Stimulated activated CD8-positive, alpha-beta memory T cell treated with anti-CD3 and anti-CD28 coated beads, Interleukin-7, amount 100 ng/mL, for 4 hours (primary cell): ENCODE data around the gene RAVER1.

Experiments
- DNase-seq, 2 donors: peaks; one replicate each; pipeline ENCODE4 v3.0.0-alpha.2; 2020; ENCODE audit warnings: low read depth in 2 of 2

Gene RAVER1

GRCh38 chr19:10318807-10319682, 14.3 kb downstream of the RAVER1 start:
- no peak for DNase-seq

- DNase-seq: no peak
Observed at GRCh38 chr19:10317857-10318462, 15.4 kb downstream of the RAVER1 start.

- no peak for DNase-seq
Observed at GRCh38 chr19:10317045-10317856, 16.1 kb downstream of the RAVER1 start.

DNA sequence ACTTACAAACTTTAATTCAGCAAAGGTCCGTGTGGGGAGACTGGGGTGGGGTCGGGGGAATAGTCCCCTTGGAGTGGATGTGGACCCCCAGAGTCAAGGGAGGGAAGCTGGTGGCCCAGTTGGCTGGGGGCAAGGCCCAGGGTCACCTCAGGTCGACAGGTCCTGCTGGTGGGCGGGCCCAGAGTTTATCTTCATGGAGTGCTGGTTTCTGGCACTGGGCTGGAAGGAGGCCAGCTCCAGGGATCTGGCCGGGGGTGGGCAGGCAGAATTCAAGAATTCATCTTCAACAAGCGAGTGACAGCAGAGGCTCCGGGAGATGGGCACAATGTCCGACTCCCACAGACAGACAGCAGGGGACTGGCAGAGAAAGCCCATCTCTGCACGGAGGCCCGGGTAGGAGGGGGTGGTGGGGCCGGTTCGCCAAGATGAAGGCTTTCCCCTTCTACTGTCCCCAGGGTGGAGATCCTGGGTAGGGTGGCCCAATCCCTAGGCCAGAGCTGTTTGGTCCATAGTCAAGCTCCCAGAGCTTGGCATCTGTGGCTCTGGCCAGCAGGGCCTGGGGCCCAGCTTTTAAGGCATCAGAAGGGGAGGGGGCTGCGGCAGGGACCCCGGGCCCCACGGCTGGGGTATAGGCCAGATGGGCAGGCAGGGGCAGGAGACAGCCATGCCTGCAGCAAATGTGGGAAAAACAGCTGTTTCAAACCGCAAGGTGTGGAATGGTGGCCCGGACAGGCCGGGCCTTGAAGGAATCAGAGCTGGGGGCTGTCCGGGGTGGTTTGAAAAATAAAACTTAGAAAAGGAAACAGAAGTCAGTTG, 16.9 kb downstream of the RAVER1 start:
- DNase-seq: no peak

- peak; percentile 86 to 87 for DNase-seq
Observed at GRCh38 chr19:10315335-10316214, 17.8 kb downstream of the RAVER1 start, which contains the start of gene FDX2. Gene FDX2 (minus strand): TSS chr19:10316015. CDS start chr19:10315996, 19 bp downstream.

DNA sequence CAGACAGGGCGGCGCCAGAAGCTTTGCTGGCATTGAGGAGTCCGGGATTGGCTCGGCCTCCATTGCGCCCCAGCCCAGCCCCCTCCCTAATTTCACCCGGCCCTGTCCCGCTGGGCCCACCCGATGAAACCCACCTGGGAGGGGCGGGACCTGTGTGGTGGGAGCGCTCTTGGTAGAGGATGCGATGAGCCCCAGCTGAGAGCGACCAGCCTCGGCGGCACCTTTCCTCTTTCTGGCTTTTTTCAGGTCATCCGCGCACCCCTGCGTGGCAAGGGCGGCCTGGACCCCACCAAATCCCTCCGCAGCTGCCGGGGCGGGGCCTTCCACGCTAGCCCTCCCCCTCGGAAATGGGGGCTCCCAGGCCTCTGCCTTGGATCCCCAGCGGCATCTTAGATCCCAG, 23.9 kb downstream of the RAVER1 start, which contains the start of gene ZGLP1:
TSS of gene ZGLP1 (minus strand) at position 393 of the 400 bp plus-strand sequence.
- no peak for DNase-seq

GRCh38 chr19:10306327-10306726, 27.0 kb downstream of the RAVER1 start:
- DNase-seq: no peak

- no peak for DNase-seq
Observed at GRCh38 chr19:10305139-10305806, 28.1 kb downstream of the RAVER1 start.

- DNase-seq: no peak
Observed at GRCh38 chr19:10299545-10300458, 33.5 kb downstream of the RAVER1 start.

GRCh38 chr19:10295847-10296591, 37.3 kb downstream of the RAVER1 start:
- no peak for DNase-seq

GRCh38 chr19:10295305-10295846, 38.0 kb downstream of the RAVER1 start:
- peak in 1 of 2 donors; percentile 62 for DNase-seq

GRCh38 chr19:10294368-10294697, 39.0 kb downstream of the RAVER1 start:
- no peak for DNase-seq

- DNase-seq: no peak
Observed at GRCh38 chr19:10293637-10294367, 39.5 kb downstream of the RAVER1 start.

DNA sequence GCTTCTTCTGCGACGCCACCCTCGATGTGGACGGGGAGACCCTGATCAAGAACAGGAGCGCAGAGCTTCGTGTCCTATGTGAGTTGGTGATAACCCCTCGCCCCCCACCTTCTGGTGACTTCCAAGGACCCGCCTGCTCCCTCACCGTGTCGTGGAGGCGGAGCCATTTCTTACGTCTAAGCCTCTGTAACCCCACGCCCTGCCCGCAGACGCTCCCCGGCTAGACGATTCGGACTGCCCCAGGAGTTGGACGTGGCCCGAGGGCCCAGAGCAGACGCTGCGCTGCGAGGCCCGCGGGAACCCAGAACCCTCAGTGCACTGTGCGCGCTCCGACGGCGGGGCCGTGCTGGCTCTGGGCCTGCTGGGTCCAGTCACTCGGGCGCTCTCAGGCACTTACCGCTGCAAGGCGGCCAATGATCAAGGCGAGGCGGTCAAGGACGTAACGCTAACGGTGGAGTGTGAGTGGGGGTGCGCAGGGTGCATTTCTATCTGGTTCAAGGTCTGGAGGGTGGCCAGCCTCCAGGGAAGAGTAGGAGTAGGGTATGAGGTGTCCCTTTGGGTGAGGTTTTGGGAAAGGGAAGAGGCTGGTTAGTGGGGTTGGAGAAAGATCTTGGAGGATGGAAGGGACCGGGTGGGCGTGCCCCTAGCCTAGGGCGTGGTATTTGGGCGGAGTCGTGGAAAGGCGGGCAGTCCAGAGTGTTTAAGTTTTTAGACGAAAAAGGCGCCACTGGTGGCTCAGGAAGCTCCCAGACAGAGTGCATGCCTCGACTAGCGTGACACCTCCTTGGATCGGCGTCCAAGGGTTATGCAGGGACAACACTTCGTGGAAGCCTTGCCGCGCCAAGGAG, 40.3 kb downstream of the RAVER1 start:
- DNase-seq: no peak

DNA sequence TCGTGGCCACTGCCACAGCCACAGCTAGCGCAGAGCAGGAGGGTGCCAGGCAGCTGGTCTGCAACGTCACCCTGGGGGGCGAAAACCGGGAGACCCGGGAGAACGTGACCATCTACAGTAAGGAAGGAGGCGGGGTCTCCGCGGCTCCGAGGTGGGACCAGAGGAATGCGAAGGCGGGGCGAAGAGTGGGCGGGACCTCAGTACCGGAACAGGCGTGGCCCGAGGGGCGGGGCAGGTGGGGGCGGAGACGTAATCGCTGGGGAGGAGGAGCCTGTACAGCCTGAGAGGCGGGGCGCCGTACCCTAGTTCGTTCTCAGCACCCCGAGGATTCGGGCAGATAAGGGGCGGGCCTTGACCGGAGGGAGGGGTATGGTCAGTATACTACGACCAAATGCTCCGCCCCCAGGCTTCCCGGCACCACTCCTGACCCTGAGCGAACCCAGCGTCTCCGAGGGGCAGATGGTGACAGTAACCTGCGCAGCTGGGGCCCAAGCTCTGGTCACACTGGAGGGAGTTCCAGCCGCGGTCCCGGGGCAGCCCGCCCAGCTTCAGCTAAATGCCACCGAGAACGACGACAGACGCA, 41.0 kb downstream of the RAVER1 start:
- DNase-seq: peak; percentile 60 to 69
